Activated CD4-positive, alpha-beta T cell treated with anti-CD3 and anti-CD28 coated beads, Interleukin-2, amount 50 U/mL, for 16 hours (primary cell): ENCODE measurements around the gene TP53BP1.
"Not testable (repeated sequence)": the region's sequence is repeated elsewhere in the genome, so short reads cannot be mapped to it uniquely, and the experiment has no call there.

Experiments used
- DNase-seq: peaks from one replicate; pipeline ENCODE4 v3.0.0-alpha.2; 2020

TP53BP1 gene

GRCh38 chr15:43492673-43493601 is at the start of gene TP53BP1:
TP53BP1 (minus strand) TSS chr15:43493156; CDS start chr15:43493043, 113 bp downstream.
- peak; percentile 96 for DNase-seq

- DNase-seq: no peak
These were observed 48.8 kb upstream of the TP53BP1 start for GRCh38 chr15:43541785-43542184.

- no peak for DNase-seq
These were observed 45.1 kb upstream of the TP53BP1 start for GRCh38 chr15:43538091-43538490.

- no peak for DNase-seq
These were observed 41.9 kb upstream of the TP53BP1 start for GRCh38 chr15:43534897-43535296.

GRCh38 chr15:43532826-43533225 is 39.9 kb upstream of the TP53BP1 start:
- DNase-seq: not testable (repeated sequence)

GRCh38 chr15:43531018-43531670 is 38.2 kb upstream of the TP53BP1 start:
- no peak for DNase-seq

- DNase-seq: no peak
These were observed 36.8 kb upstream of the TP53BP1 start for GRCh38 chr15:43529587-43530345.

- DNase-seq: no peak
These were observed 36.2 kb upstream of the TP53BP1 start for GRCh38 chr15:43529141-43529540.

GRCh38 chr15:43528542-43529007 is 35.6 kb upstream of the TP53BP1 start:
- no peak for DNase-seq

GRCh38 chr15:43527802-43528541 is 35.0 kb upstream of the TP53BP1 start:
- no peak for DNase-seq

- DNase-seq: no peak
These were observed 34.3 kb upstream of the TP53BP1 start for GRCh38 chr15:43527016-43527801.

GRCh38 chr15:43526261-43526930 is 33.4 kb upstream of the TP53BP1 start:
- no peak for DNase-seq

- DNase-seq: no peak
These were observed 32.2 kb upstream of the TP53BP1 start for GRCh38 chr15:43525131-43525530.

- no peak for DNase-seq
These were observed 31.4 kb upstream of the TP53BP1 start for GRCh38 chr15:43524254-43524845.

- DNase-seq: no peak
These were observed 30.7 kb upstream of the TP53BP1 start for GRCh38 chr15:43523646-43524045.

GRCh38 chr15:43522247-43522646 is 29.3 kb upstream of the TP53BP1 start:
- DNase-seq: no peak

GRCh38 chr15:43521419-43521818 is 28.5 kb upstream of the TP53BP1 start:
- DNase-seq: no peak

GRCh38 chr15:43520138-43520537 is 27.2 kb upstream of the TP53BP1 start:
- no peak for DNase-seq

- no peak for DNase-seq
These were observed 26.2 kb upstream of the TP53BP1 start for GRCh38 chr15:43519196-43519595.

- DNase-seq: no peak
These were observed 25.3 kb upstream of the TP53BP1 start for GRCh38 chr15:43518197-43518761.
